Measurements from ENCODE around the gene KIF6.
A peak's percentile ranks its signal among the peaks of the same experiment; 100 is the strongest.
"Not testable (repeated sequence)": the region's sequence is repeated elsewhere in the genome, so short reads cannot be mapped to it uniquely, and the experiment has no call there.

Gene KIF6

DNA sequence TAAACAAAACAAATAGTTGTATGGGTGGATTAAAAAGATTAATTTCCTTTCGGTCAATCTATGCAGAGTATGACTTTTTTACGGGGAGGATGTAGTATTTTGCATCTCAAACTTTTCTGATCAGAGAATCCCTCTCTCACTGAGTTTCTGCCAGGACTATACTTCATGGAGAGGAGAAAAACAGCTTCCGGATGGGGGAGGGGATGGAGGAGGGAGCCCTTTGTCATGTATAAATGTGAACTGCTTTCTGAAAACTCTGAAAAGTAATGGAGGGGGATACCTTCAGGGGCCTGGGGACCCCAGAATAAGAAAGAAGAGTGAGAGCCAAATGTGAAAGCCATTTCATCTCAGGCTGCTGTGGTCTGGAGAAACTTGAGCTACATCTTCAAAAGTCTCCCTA lies 229.6 kb downstream of the KIF6 start:
- H3K4me3 ChIP-seq (replicated peaks in 1 of 2; ENCODE audit: low read depth in 2 of 2, low read length in 2 of 2), result no peak overlapping the region
- no peak for DNase-seq (ENCODE audit: low read depth in 2 of 2)
- TF ChIP-seq, protein P1, sequence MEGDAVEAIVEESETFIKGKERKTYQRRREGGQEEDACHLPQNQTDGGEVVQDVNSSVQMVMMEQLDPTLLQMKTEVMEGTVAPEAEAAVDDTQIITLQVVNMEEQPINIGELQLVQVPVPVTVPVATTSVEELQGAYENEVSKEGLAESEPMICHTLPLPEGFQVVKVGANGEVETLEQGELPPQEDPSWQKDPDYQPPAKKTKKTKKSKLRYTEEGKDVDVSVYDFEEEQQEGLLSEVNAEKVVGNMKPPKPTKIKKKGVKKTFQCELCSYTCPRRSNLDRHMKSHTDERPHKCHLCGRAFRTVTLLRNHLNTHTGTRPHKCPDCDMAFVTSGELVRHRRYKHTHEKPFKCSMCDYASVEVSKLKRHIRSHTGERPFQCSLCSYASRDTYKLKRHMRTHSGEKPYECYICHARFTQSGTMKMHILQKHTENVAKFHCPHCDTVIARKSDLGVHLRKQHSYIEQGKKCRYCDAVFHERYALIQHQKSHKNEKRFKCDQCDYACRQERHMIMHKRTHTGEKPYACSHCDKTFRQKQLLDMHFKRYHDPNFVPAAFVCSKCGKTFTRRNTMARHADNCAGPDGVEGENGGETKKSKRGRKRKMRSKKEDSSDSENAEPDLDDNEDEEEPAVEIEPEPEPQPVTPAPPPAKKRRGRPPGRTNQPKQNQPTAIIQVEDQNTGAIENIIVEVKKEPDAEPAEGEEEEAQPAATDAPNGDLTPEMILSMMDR (IDR thresholded peaks at IDR 0.05; ENCODE audit: low read depth, low read length), result no peak

DNA sequence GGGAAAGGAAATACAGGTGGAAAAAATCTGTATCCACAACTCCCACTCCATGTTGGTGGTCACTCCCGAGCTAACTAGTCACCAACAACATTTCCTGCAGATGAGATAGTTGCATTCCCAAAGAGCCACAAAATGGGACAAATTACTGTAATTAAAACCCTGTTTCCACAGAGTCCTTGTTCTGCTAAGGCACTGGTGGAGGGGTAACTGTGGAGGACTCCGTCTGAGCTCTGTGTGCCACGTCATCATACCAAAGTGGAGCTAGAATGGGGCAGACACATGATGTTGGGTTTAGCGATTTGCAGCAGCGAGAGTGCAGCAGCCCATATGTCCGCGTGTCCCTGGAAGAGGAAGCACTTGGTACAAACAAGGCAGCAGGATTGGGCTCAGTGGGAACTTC lies 230.2 kb downstream of the KIF6 start:
- no peak overlapping the region for H3K4me3 ChIP-seq (replicated peaks in 1 of 2; ENCODE audit: low read depth in 2 of 2, low read length in 2 of 2)
- TF ChIP-seq, protein P1 (IDR thresholded peaks at IDR 0.05; ENCODE audit: low read depth, low read length), result no peak
- DNase-seq (ENCODE audit: low read depth in 2 of 2), result no peak

- peak in 1 of 2 donors; percentile 65 for DNase-seq (ENCODE audit: low read depth in 2 of 2)
- TF ChIP-seq, protein P1 (IDR thresholded peaks at IDR 0.05; ENCODE audit: low read depth, low read length), result no peak
- no peak overlapping the region for H3K4me3 ChIP-seq (replicated peaks in 1 of 2; ENCODE audit: low read depth in 2 of 2, low read length in 2 of 2)
These were observed 231.4 kb downstream of the KIF6 start for GRCh38 chr6:39493777-39494176.

GRCh38 chr6:39493174-39493573 lies 232.0 kb downstream of the KIF6 start:
- peak; percentile 2 to 38 for DNase-seq (ENCODE audit: low read depth in 2 of 2)
- no peak overlapping the region for H3K4me3 ChIP-seq (replicated peaks in 1 of 2; ENCODE audit: low read depth in 2 of 2, low read length in 2 of 2)
- TF ChIP-seq, protein P1 (IDR thresholded peaks at IDR 0.05; ENCODE audit: low read depth, low read length), result no peak

- no peak overlapping the region for H3K4me3 ChIP-seq (replicated peaks in 1 of 2; ENCODE audit: low read depth in 2 of 2, low read length in 2 of 2)
- DNase-seq (ENCODE audit: low read depth in 2 of 2), result peak; percentile 18 to 26
- TF ChIP-seq, protein P1 (IDR thresholded peaks at IDR 0.05; ENCODE audit: low read depth, low read length), result no peak
These were observed 235.1 kb downstream of the KIF6 start for GRCh38 chr6:39490108-39490507.

DNA sequence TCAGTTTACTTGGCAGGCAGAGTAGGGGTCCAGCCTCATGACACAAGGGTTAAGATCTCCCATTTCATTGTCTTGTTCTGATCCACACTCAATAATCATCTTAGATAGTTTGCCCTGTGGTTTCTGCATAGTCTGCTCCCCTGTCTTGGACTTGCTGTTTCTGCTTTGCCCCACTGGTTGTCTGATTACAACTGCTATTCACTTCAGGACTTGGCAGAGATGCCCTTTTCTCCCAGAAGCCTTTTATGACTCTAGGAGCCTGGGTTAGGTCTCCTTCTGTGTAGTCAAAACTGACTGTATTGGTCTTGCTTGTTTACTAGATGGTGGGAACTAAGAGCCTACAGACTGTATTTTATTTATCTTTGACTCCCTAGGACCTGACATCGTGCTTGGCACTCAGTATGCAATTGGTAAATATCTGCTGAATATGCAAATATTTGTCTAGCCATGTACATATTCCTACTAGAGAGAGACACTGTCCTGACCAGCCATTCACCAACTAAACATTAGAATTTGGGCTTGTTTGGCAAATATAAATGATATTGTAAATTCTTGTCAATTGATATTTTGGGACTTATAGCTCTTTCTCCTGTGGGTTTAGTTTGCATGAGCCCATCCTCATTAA lies 236.8 kb downstream of the KIF6 start:
- TF ChIP-seq, protein P1 (IDR thresholded peaks at IDR 0.05; ENCODE audit: low read depth, low read length), result no peak
- no peak overlapping the region for H3K4me3 ChIP-seq (replicated peaks in 1 of 2; ENCODE audit: low read depth in 2 of 2, low read length in 2 of 2)
- DNase-seq (ENCODE audit: low read depth in 2 of 2), result no peak

DNA sequence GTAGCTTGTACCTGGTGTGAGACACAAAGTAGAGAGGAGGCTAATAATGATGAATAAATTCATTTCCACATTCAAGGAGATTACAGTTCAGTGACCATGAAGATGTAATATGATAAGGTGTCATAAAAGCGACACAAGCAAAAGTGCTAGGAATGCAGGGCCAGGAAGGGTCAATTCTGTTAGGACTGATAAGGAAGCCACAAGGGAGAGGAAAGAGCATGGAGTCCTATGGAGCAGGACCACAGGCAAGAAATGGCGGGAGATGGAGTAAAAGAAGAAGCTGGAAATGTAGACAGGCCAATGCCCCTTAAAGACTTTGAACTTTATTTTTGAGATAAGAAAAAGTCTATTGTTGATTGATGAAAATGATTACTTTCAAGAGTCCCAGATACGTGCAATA lies 240.9 kb downstream of the KIF6 start:
- H3K4me3 ChIP-seq (replicated peaks in 1 of 2; ENCODE audit: low read depth in 2 of 2, low read length in 2 of 2), result no peak overlapping the region
- no peak for DNase-seq (ENCODE audit: low read depth in 2 of 2)
- TF ChIP-seq, protein P1 (IDR thresholded peaks at IDR 0.05; ENCODE audit: low read depth, low read length), result no peak

DNA sequence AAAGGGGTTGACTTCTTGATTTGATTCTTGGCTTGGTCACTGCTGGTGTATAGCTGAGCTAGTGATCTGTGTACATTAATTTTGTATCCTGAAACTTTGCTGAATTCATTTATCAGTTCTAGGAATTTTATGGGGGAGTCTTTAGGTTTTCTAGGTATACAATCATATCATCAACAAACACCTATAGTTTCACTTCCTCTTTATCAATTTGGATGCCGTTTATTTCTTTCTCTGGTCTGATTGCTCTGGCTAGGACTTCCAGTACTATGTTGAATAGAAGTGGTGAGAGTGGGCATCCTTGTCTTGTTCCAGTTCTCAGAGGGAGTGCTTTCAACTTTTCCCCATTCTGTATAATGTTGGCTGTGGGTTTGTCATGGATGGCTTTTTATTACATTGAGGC lies 245.4 kb downstream of the KIF6 start:
- H3K4me3 ChIP-seq (replicated peaks in 1 of 2; ENCODE audit: low read depth in 2 of 2, low read length in 2 of 2); DNase-seq (ENCODE audit: low read depth in 2 of 2): not testable (repeated sequence)

Measured in cardiac fibroblast (primary cell).